DND-41 (cell line): Measurements from ENCODE around the gene HOXB7.

Source experiments
- ATAC-seq: fragments of 200-7000 bp; cut with Tn5 transposase; 3 replicates; pipeline ENCODE4 v1.9.1; 2021; ENCODE audit warnings: low read depth; ENCODE audit not compliant: insufficient read depth
- DNase-seq: peaks from one replicate; pipeline ENCODE4 v3.0.0-alpha.2; 2020
- H2AFZ ChIP-seq: 2 replicates; pipeline ENCODE4 v1.6.0; 2012; ENCODE audit warnings: low read depth, low read length
- H3K27ac ChIP-seq: 2 replicates; pipeline ENCODE4 v1.5.1; 2012; ENCODE audit warnings: low read length, inconsistent platforms
- H3K27me3 ChIP-seq: fragments of 200-600 bp; sonication (generic); 2 replicates; pipeline ENCODE4 v1.6.0; 2012; ENCODE audit warnings: low read length, mild to moderate bottlenecking, inconsistent platforms; ENCODE audit not compliant: insufficient read depth, poor library complexity
- H3K36me3 ChIP-seq: 2 replicates; pipeline ENCODE4 v1.5.1; 2012; ENCODE audit warnings: low read length, inconsistent platforms; ENCODE audit not compliant: insufficient read depth
- H3K4me1 ChIP-seq: 2 replicates; pipeline ENCODE4 v1.5.1; 2012; ENCODE audit warnings: mild to moderate bottlenecking, low read length; ENCODE audit not compliant: insufficient read depth
- H3K4me2 ChIP-seq: 2 replicates; pipeline ENCODE4 v1.6.0; 2012; ENCODE audit warnings: mild to moderate bottlenecking, moderate library complexity, low read length, inconsistent platforms; ENCODE audit not compliant: insufficient read depth
- H3K4me3 ChIP-seq, 2 experiments: fragments of 200-600 bp in 1 of 2; shearing (Covaris generic) in 1 of 2; 2 replicates each; pipeline ENCODE4 v1.5.1; 2012 to 2016; ENCODE audit warnings: inconsistent platforms in 2 of 2, low read length in 2 of 2, mild to moderate bottlenecking in 2 of 2, low read depth in 1 of 2, moderate library complexity in 1 of 2
- H3K79me2 ChIP-seq: 2 replicates; pipeline ENCODE4 v1.6.0; 2012; ENCODE audit warnings: low read length, inconsistent platforms; ENCODE audit not compliant: insufficient read depth
- H3K9ac ChIP-seq: 2 replicates; pipeline ENCODE4 v1.6.0; 2012; ENCODE audit warnings: low read depth, mild to moderate bottlenecking, inconsistent platforms, low read length, moderate library complexity
- H3K9me3 ChIP-seq: 2 replicates; pipeline ENCODE4 v1.5.1; 2012; ENCODE audit warnings: low read length, moderate library complexity, mild to moderate bottlenecking, inconsistent platforms; ENCODE audit not compliant: insufficient read depth, severe bottlenecking
- H4K20me1 ChIP-seq: 2 replicates; pipeline ENCODE4 v1.6.0; 2012; ENCODE audit warnings: low read length; ENCODE audit not compliant: insufficient read depth
- EZH2 ChIP-seq: IDR thresholded peaks from 3 replicates; pipeline ENCODE4 v1.6.1; 2012; ENCODE audit warnings: borderline replicate concordance, low read depth, mild to moderate bottlenecking, moderate library complexity, low read length, inconsistent platforms; ENCODE audit not compliant: severe bottlenecking
- TF ChIP-seq, protein P1 (sequence below): IDR thresholded peaks from 2 replicates; pipeline ENCODE4 v1.5.1; 2012; ENCODE audit warnings: borderline replicate concordance, low read length, moderate library complexity, mild to moderate bottlenecking; ENCODE audit not compliant: poor library complexity, severe bottlenecking; ENCODE audit errors: extremely low read depth

Gene HOXB7

DNA sequence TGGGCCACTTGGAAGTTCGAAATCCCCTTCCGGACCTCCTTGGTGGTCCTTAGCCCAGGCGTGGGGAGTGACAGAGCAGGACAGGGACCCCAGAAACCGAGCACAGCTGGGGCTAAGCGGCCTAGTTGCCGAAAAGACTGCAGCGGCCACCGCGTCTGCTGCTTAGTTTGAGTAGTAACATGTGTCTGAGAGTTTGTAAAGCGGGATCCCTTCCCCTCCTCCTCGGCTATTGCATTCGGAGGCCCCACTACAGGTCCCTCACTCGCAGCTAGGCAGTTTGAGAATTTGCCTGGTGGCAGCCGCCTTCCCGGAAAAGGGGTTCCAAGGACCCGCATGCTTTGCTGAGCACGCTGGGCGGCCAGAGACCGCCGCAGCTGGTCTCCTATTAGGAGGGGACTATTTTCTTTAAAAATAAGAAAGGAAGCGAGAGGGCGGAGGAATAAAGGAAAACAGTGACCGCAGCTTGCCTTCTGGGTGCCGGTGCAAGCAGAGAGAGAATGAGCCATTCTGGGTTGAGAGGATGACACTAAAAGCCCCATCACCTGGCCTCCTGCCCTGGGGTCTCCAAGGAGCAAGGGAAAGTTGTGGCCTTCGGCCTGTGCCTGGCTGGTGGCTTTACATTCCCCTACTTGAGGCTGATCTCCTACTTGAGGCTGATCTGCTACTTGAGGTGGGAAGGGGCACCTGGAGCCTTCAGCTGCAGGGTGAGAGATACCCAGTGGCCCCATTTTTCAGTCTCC lies 16.1 kb downstream of the HOXB7 start:
- H3K4me3 ChIP-seq: no peak overlapping the region
- ATAC-seq: no peak
- H3K9me3 ChIP-seq: no peaks in the 10 kb centered on the region
- no peaks in the 10 kb centered on the region for H3K36me3 ChIP-seq
- no peak overlapping the region for H2AFZ ChIP-seq
- peaks cover 8% of the 10 kb centered on the region for H3K27me3 ChIP-seq
- H3K27ac ChIP-seq: no peak overlapping the region
- no peak for DNase-seq
- TF ChIP-seq, protein P1, sequence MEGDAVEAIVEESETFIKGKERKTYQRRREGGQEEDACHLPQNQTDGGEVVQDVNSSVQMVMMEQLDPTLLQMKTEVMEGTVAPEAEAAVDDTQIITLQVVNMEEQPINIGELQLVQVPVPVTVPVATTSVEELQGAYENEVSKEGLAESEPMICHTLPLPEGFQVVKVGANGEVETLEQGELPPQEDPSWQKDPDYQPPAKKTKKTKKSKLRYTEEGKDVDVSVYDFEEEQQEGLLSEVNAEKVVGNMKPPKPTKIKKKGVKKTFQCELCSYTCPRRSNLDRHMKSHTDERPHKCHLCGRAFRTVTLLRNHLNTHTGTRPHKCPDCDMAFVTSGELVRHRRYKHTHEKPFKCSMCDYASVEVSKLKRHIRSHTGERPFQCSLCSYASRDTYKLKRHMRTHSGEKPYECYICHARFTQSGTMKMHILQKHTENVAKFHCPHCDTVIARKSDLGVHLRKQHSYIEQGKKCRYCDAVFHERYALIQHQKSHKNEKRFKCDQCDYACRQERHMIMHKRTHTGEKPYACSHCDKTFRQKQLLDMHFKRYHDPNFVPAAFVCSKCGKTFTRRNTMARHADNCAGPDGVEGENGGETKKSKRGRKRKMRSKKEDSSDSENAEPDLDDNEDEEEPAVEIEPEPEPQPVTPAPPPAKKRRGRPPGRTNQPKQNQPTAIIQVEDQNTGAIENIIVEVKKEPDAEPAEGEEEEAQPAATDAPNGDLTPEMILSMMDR: no peak
- no peak for TF ChIP-seq EZH2
- no peaks in the 10 kb centered on the region for H3K79me2 ChIP-seq
- no peaks in the 10 kb centered on the region for H3K4me1 ChIP-seq
- H3K4me2 ChIP-seq: no peak overlapping the region
- no peaks in the 10 kb centered on the region for H4K20me1 ChIP-seq
- no peak overlapping the region for H3K9ac ChIP-seq

DNA sequence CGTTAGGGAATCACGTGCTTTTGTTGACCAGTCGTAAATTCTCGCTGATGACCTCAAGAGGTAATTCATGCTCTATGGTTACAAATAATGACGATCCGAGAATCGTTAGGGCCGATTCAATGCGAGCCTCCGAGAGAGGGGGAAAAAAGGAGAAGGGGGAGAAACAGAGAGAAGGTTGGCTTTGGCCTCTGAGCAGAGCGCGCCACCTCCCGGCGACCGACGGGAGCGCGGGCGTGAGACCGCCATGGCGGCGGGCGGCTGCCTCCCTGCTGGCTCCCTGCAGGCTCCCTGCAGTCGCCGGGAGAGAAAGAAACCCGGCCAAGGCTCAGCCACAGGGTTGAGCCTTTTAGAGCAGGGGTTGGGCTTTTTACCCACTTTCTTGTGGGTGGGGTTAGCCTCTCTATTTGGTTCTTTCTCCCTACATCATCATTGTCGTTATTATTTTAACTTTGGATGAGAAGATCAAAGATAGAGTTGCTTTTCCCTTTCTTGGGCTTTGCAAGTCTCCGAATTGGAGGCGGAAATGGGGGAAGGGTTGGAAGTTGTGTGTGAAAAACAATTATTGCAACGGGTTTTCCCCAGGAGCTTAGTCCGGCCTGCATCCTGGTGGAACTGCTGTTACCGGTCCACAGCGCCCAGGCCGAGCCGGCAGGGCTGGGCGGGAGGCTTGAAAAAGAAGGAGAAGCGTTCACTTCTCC lies 16.8 kb downstream of the HOXB7 start:
- no peak overlapping the region for H2AFZ ChIP-seq
- no peaks in the 10 kb centered on the region for H3K4me1 ChIP-seq
- H3K79me2 ChIP-seq: no peaks in the 10 kb centered on the region
- H3K4me2 ChIP-seq: no peak overlapping the region
- H3K27me3 ChIP-seq: peaks cover 15% of the 10 kb centered on the region
- H4K20me1 ChIP-seq: no peaks in the 10 kb centered on the region
- no peaks in the 10 kb centered on the region for H3K36me3 ChIP-seq
- TF ChIP-seq, protein P1: peak; percentile 80
- TF ChIP-seq EZH2: no peak
- no peaks in the 10 kb centered on the region for H3K9me3 ChIP-seq
- no peak overlapping the region for H3K4me3 ChIP-seq
- no peak overlapping the region for H3K9ac ChIP-seq
- H3K27ac ChIP-seq: no peak overlapping the region
- ATAC-seq: peak; percentile 79
- DNase-seq: peak; percentile 63

DNA sequence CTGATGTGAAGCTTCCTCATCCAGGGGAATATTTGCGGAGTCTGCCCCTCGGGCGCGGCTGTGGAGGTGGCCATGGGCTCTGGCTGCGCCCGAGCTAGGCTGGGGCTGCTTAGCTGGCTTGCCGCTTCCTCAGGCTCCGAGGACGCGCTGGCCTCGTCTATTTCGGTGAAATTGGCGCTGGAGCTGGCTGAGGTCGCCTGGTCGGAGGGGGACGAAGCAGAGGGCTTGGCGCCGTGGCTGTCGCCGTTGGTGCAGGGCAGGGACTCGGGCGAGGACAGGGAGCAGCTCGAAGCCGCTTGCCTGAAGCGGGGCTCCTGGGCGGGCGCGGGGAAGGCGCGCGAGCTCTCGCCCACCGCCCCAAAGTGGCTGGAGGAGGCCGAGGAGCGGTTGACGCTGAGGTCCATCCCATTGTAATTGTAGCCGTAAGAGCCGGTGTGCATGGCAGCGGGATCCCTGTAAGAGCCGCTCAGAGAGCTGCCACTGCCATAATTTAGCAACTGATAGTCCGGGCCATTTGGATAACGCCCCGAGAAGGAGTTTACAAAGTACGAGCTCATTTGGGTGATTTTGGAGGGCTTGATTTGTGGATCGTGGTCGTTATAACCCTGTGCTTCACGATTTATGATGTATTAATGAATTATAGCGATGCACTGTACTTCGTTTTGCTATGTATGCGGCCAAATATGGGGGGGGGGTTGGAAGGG lies 17.5 kb downstream of the HOXB7 start, which contains the start of gene HOXB5:
HOXB5 (minus strand) TSS at position 654 of the 704 bp plus-strand sequence; CDS start at position 557, 97 bp downstream.
- Histone ChIP-seq H3K9ac (no peak within 1 kb of the TSS), H3K36me3 (no peaks in the 10 kb centered on the region), H3K9me3 (no peaks in the 10 kb centered on the region), H2AFZ (no peak within 1 kb of the TSS), H4K20me1 (no peaks in the 10 kb centered on the region), H3K4me2 (no peak within 1 kb of the TSS), H3K79me2 (no peaks in the 10 kb centered on the region), H3K27ac (no peak within 1 kb of the TSS), H3K27me3 (peaks cover 22% of the 10 kb centered on the region), H3K4me3 (no peak within 1 kb of the TSS), H3K4me1 (no peaks in the 10 kb centered on the region)
- ATAC-seq (no peak), DNase-seq (no peak)
- TF ChIP-seq, protein P1: no peak
- no peak for TF ChIP-seq EZH2
